ENCODE measurements around the gene KLF1. TPM values are rescaled to one million over a fixed set of nuclear protein-coding genes. Genes with fewer than 3 reads are reported as not detected.
A peak's percentile ranks its signal among the peaks of the same experiment; 100 is the strongest.

KLF1 gene
- total RNA-seq, 1 donor = not detected

DNA sequence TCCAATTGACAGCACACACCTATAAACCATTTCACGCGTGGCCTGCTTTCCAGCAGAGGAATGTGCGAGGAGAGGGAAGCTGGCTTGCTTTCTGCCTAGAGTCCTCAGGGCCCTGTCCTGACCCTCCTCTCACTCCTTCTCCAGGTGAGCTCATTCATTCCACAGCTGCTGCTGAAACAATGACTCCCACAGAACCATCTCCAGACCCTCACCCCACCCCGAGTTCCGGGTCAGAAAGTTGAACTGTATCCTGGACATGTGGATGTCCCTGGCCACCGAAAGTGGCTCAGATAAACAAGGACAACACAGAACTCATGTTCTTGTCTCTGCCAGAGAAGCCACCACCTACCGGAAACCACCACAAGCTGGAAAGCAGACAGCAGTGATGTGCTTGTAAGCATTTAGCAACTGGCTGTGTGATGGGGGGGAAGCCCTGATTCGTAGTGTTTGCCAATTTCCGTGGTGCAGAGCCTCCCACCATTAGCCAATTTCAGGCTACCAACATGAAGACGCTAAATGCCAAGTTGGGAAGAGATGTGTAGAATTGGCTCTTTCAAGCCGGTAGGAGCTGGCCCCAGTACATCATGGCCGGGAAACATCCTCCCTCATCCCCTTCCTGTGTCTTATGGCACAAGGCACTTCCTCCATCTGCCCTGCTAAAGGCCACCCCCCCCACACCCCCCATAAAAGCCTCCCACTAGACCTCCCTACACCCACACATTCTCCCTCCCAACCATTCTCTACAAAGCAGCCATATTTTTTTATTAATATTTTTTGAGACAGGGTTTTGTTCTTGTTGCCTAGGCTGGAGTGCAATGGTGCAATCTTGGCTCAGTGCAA, 27.1 kb upstream of the KLF1 start:
- H3K9me3 ChIP-seq (ENCODE audit: low read depth, low read length) = no peaks in the 10 kb centered on the region
- no peaks in the 10 kb centered on the region for H3K36me3 ChIP-seq (ENCODE audit: insufficient read depth, low read length)
- H3K4me1 ChIP-seq (ENCODE audit: insufficient read depth, low read length) = peaks cover 20% of the 10 kb centered on the region
- H3K4me2 ChIP-seq (ENCODE audit: insufficient read depth, low read length) = no peak overlapping the region
- DNase-seq (ENCODE audit: insufficient read length, low spot score, missing footprints) = peak; percentile 67
- peak overlapping the region; percentile 40 for H2AFZ ChIP-seq (ENCODE audit: low read length)
- no peaks in the 10 kb centered on the region for H4K20me1 ChIP-seq (ENCODE audit: insufficient read depth, low read length)
- H3K27ac ChIP-seq (ENCODE audit: low read depth, low read length) = no peak overlapping the region
- peaks cover 6% of the 10 kb centered on the region for H3K27me3 ChIP-seq (ENCODE audit: insufficient read depth, low read length)
- no peak for TF ChIP-seq CTCF (IDR thresholded peaks at IDR 0.05; ENCODE audit: extremely low read depth, low read depth, low read length)
- no peaks in the 10 kb centered on the region for H3K79me2 ChIP-seq (ENCODE audit: insufficient read depth, low read length)
- H3K4me3 ChIP-seq (ENCODE audit: insufficient read depth, low read length) = no peak overlapping the region

GRCh38 chr19:12913011-12913561, 26.1 kb upstream of the KLF1 start:
- peaks cover 17% of the 10 kb centered on the region for H3K4me1 ChIP-seq (ENCODE audit: insufficient read depth, low read length)
- H2AFZ ChIP-seq (ENCODE audit: low read length) = peak overlapping the region; percentile 73
- peak overlapping the region; percentile 45 for H3K4me3 ChIP-seq (ENCODE audit: insufficient read depth, low read length)
- H3K79me2 ChIP-seq (ENCODE audit: insufficient read depth, low read length) = no peaks in the 10 kb centered on the region
- no peaks in the 10 kb centered on the region for H3K36me3 ChIP-seq (ENCODE audit: insufficient read depth, low read length)
- no peak overlapping the region for H3K27ac ChIP-seq (ENCODE audit: low read depth, low read length)
- no peaks in the 10 kb centered on the region for H3K9me3 ChIP-seq (ENCODE audit: low read depth, low read length)
- peak; percentile 77 for DNase-seq (ENCODE audit: insufficient read length, low spot score, missing footprints)
- H3K27me3 ChIP-seq (ENCODE audit: insufficient read depth, low read length) = peaks cover 6% of the 10 kb centered on the region
- H4K20me1 ChIP-seq (ENCODE audit: insufficient read depth, low read length) = no peaks in the 10 kb centered on the region
- peak overlapping the region; percentile 77 for H3K4me2 ChIP-seq (ENCODE audit: insufficient read depth, low read length)
- TF ChIP-seq CTCF (IDR thresholded peaks at IDR 0.05; ENCODE audit: extremely low read depth, low read depth, low read length) = no peak

DNA sequence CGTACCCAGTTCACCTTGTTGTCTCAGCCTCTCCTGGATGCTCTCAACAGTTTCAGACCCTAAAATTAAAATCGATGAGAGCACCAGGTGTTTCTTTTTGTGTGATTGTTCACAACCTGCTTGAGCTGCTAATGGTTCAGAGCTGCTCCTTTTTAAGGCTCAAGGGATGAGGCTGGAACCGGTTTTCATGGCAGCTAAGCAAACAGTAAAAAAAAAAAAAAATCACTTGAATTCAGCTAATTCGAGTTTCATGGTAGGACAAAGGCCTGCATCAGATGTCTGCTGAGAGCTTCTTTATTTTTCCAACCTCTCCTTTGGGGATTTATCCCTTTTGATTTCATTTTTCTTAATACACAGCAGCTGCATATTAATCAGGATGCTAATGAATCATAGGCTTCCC, 25.6 kb upstream of the KLF1 start:
- peak overlapping the region; percentile 77 for H3K4me2 ChIP-seq (ENCODE audit: insufficient read depth, low read length)
- H3K27ac ChIP-seq (ENCODE audit: low read depth, low read length) = no peak overlapping the region
- no peak for TF ChIP-seq CTCF (IDR thresholded peaks at IDR 0.05; ENCODE audit: extremely low read depth, low read depth, low read length)
- H3K79me2 ChIP-seq (ENCODE audit: insufficient read depth, low read length) = no peaks in the 10 kb centered on the region
- no peaks in the 10 kb centered on the region for H3K36me3 ChIP-seq (ENCODE audit: insufficient read depth, low read length)
- H3K4me3 ChIP-seq (ENCODE audit: insufficient read depth, low read length) = peak overlapping the region; percentile 45
- no peaks in the 10 kb centered on the region for H4K20me1 ChIP-seq (ENCODE audit: insufficient read depth, low read length)
- peaks cover 17% of the 10 kb centered on the region for H3K4me1 ChIP-seq (ENCODE audit: insufficient read depth, low read length)
- no peaks in the 10 kb centered on the region for H3K9me3 ChIP-seq (ENCODE audit: low read depth, low read length)
- peaks cover 6% of the 10 kb centered on the region for H3K27me3 ChIP-seq (ENCODE audit: insufficient read depth, low read length)
- DNase-seq (ENCODE audit: insufficient read length, low spot score, missing footprints) = peak; percentile 19
- H2AFZ ChIP-seq (ENCODE audit: low read length) = peak overlapping the region; percentile 73

DNA sequence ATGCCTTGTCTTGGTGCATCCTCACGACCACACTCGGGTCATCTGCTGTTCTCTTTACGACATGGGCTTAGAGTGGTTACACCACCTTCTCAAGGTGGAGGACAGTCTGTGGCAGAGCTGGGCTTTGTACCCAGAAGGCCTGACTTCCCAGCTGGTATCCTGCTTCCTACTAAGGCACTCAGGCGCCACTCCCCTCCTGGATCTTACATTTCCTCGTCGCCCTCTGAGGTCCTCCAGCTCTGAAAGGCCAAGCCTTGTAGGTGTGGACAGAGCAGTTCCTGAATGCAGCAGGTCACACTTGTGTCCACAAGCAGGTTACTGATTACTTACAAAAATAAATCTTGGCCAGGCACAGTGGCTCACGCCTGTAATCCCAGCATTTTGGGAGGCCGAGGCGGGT, 20.2 kb upstream of the KLF1 start:
- DNase-seq (ENCODE audit: insufficient read length, low spot score, missing footprints) = peak; percentile 54
- Histone ChIP-seq H3K36me3 (ENCODE audit: insufficient read depth, low read length) (no peaks in the 10 kb centered on the region), H3K27me3 (ENCODE audit: insufficient read depth, low read length) (no peaks in the 10 kb centered on the region), H3K4me3 (ENCODE audit: insufficient read depth, low read length) (no peak overlapping the region), H3K4me1 (ENCODE audit: insufficient read depth, low read length) (no peaks in the 10 kb centered on the region), H4K20me1 (ENCODE audit: insufficient read depth, low read length) (no peaks in the 10 kb centered on the region), H2AFZ (ENCODE audit: low read length) (no peak overlapping the region), H3K79me2 (ENCODE audit: insufficient read depth, low read length) (no peaks in the 10 kb centered on the region), H3K27ac (ENCODE audit: low read depth, low read length) (no peak overlapping the region), H3K9me3 (ENCODE audit: low read depth, low read length) (no peaks in the 10 kb centered on the region), H3K4me2 (ENCODE audit: insufficient read depth, low read length) (no peak overlapping the region)
- no peak for TF ChIP-seq CTCF (IDR thresholded peaks at IDR 0.05; ENCODE audit: extremely low read depth, low read depth, low read length)
